ENCODE data around the gene RPL18. TPM values are rescaled to one million over a fixed set of nuclear protein-coding genes. Genes with fewer than 3 reads are reported as not detected.

The RPL18 gene
- total and polyA plus RNA-seq, 9 of the 15 experiments (the other 6 are each of a cell fraction or from before 2014, with no cell fraction given) = 312 to 2,635 (median 1,653) TPM

DNA sequence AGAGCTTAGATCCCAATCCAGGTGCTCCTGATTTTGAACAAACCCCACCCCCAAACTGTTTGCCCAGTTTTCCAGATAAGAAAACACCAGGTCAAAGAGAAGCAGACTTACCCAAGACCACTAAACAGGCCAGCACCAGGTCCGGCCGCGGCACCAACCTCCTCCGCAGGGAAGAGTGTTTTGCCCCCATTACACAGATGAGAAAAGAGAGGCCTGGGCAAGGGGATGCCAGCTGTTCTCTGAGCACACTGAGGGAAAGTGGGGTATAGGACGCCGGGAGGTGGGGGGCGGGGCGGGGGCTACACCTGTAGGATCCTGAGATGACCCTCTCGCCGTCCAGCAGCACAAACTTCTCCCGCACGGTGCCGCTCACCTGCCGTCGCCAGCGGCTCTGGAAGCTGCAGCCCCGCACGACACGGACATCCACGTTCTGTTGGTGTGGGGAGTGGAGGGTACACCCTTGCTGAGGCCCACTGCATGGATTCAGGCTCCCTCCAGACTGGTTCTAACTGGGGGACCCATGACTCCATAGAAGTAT is 9.3 kb downstream of the RPL18 start:
- Histone ChIP-seq H3K4me3 (no peak overlapping the region), H2AFZ (ENCODE audit: low read depth, low read length) (no peak overlapping the region), H3K9me3 (replicated peaks; ENCODE audit: control insufficient read depth, insufficient read depth, low read depth, low read length) (no peaks in the 10 kb centered on the region), H3K4me2 (ENCODE audit: insufficient read depth, low read length) (no peak overlapping the region), H3K9me1 (ENCODE audit: control insufficient read depth, insufficient read depth, low read length) (no peaks in the 10 kb centered on the region), H4K20me1 (replicated peaks; ENCODE audit: control insufficient read depth, insufficient read depth, low read length) (no peaks in the 10 kb centered on the region; the same call in 1 of the 2 replicates), H3K27me3 (ENCODE audit: control insufficient read depth in 2 of 2, insufficient read depth in 2 of 2, low read length in 2 of 2) (no peaks in the 10 kb centered on the region), H3K9ac (ENCODE audit: insufficient read depth in 1 of 2, low read depth in 2 of 2, low read length in 2 of 2) (0 out of 4 replicates have a peak overlapping the region, but pooled peaks of 1 of the 2 experiments have one; percentile 14), H3K4me1 (replicated peaks in 1 of 2; ENCODE audit: control insufficient read depth in 2 of 2, insufficient read depth in 2 of 2, low read length in 2 of 2) (peaks cover 0 to 44% of the 10 kb centered on the region in 2 experiments; a peak in 4 of 5 replicates), H3K79me2 (ENCODE audit: control insufficient read depth, insufficient read depth, low read length) (no peaks in the 10 kb centered on the region), H3K36me3 (ENCODE audit: control insufficient read depth, insufficient read depth, low read length) (no peaks in the 10 kb centered on the region), H3K27ac (ENCODE audit: extremely low read depth, low read depth, low read length) (no peak overlapping the region)
- BruUV-seq (replicated peaks) = no TSS peak
- DNase-seq (ENCODE audit: extremely low read depth in 1 of 4, low spot score in 3 of 4) = no peak
- WGBS (ENCODE audit: insufficient coverage, low coverage, missing lambda C conversion rate) = 75% methylated on average over 9 of the region's 20 CpGs
- no peak for ATAC-seq
- ChIA-PET POLR2A (interaction anchor here (0.6 to 6.1 kb wide), 5 partner anchors 8 to 881 kb away, joined by 3 to 85 read pairs (median 4); partner anchors contain the start of genes RPL18 and SPHK2), CTCF (ENCODE audit: low intra/inter-chr PET ratio) (no interaction called here)
- FAIRE-seq = no peak
- intact Hi-C loops (cut with micrococcal nuclease) = no loop called here
- in situ Hi-C loops (cut with MboI) = no loop called here
- no peak for TF ChIP-seq SOX6 (IDR thresholded peaks at IDR 0.05)
- peak; percentile 69 for TF ChIP-seq RBM25 (IDR thresholded peaks at IDR 0.05; ENCODE audit: low read depth, low read length, severe bottlenecking)
- TF ChIP-seq, protein P1, sequence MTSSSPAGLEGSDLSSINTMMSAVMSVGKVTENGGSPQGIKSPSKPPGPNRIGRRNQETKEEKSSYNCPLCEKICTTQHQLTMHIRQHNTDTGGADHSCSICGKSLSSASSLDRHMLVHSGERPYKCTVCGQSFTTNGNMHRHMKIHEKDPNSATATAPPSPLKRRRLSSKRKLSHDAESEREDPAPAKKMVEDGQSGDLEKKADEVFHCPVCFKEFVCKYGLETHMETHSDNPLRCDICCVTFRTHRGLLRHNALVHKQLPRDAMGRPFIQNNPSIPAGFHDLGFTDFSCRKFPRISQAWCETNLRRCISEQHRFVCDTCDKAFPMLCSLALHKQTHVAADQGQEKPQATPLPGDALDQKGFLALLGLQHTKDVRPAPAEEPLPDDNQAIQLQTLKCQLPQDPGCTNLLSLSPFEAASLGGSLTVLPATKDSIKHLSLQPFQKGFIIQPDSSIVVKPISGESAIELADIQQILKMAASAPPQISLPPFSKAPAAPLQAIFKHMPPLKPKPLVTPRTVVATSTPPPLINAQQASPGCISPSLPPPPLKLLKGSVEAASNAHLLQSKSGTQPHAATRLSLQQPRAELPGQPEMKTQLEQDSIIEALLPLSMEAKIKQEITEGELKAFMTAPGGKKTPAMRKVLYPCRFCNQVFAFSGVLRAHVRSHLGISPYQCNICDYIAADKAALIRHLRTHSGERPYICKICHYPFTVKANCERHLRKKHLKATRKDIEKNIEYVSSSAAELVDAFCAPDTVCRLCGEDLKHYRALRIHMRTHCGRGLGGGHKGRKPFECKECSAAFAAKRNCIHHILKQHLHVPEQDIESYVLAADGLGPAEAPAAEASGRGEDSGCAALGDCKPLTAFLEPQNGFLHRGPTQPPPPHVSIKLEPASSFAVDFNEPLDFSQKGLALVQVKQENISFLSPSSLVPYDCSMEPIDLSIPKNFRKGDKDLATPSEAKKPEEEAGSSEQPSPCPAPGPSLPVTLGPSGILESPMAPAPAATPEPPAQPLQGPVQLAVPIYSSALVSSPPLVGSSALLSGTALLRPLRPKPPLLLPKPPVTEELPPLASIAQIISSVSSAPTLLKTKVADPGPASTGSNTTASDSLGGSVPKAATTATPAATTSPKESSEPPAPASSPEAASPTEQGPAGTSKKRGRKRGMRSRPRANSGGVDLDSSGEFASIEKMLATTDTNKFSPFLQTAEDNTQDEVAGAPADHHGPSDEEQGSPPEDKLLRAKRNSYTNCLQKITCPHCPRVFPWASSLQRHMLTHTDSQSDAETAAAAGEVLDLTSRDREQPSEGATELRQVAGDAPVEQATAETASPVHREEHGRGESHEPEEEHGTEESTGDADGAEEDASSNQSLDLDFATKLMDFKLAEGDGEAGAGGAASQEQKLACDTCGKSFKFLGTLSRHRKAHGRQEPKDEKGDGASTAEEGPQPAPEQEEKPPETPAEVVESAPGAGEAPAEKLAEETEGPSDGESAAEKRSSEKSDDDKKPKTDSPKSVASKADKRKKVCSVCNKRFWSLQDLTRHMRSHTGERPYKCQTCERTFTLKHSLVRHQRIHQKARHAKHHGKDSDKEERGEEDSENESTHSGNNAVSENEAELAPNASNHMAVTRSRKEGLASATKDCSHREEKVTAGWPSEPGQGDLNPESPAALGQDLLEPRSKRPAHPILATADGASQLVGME (CRISPR knock-in tag; IDR thresholded peaks at IDR 0.05) = no peak
- TF ChIP-seq ADNP (tag; IDR thresholded peaks at IDR 0.05) = peak; percentile 72
- TF ChIP-seq SPI1 (IDR thresholded peaks at IDR 0.05; ENCODE audit: borderline replicate concordance, low read depth, low read length) = no peak
- peak in 1 of 2 experiments; percentile 33; a peak in 2 of 4 replicates for TF ChIP-seq KDM1A (IDR thresholded peaks at IDR 0.05)

Measured in K562 (cell line).